HepG2 (cell line): Measurements from ENCODE around the gene ASB16. TPM values are rescaled to one million over a fixed set of nuclear protein-coding genes. Genes with fewer than 3 reads are reported as not detected.

Experiments used
- CHD4 ChIP-seq: fragments of 200-600 bp; sonication (generic); IDR thresholded peaks from 2 replicates; pipeline ENCODE4 v1.7.0; 2017; ENCODE audit warnings: mild to moderate bottlenecking, low read length, borderline replicate concordance
- ETV5 ChIP-seq: IDR thresholded peaks from 2 replicates; pipeline ENCODE4 v1.6.1; 2018; ENCODE audit warnings: missing biosample characterization, missing genetic modification reagents, inconsistent platforms, borderline replicate concordance
- FOXM1 ChIP-seq: sonication (generic); formaldehyde crosslinking; IDR thresholded peaks from 2 replicates; pipeline ENCODE4 v1.5.0; 2020; ENCODE audit warnings: missing genetic modification reagents
- KLF12 ChIP-seq: sonication (generic); formaldehyde crosslinking; IDR thresholded peaks from 2 replicates; pipeline ENCODE4 v1.4.0; 2020; ENCODE audit warnings: missing genetic modification reagents, borderline replicate concordance
- PAXIP1 ChIP-seq: sonication (generic); formaldehyde crosslinking; conservative IDR thresholded peaks from 2 replicates; pipeline ENCODE4 v1.4.0; 2020; ENCODE audit warnings: mild to moderate bottlenecking, missing genetic modification reagents, moderate library complexity
- SAFB2 ChIP-seq: sonication (generic); formaldehyde crosslinking; IDR thresholded peaks from 2 replicates; pipeline ENCODE4 v1.5.1; 2020; ENCODE audit warnings: missing genetic modification reagents, low read depth, mild to moderate bottlenecking, borderline replicate concordance
- SP4 ChIP-seq: sonication (generic); formaldehyde crosslinking; IDR thresholded peaks from 2 replicates; pipeline ENCODE4 v1.8.1; 2023; ENCODE audit warnings: mild to moderate bottlenecking, missing genetic modification reagents
- SRF ChIP-seq: IDR thresholded peaks from 2 replicates; pipeline ENCODE4 v1.6.1; 2011; ENCODE audit warnings: mild to moderate bottlenecking, low read depth, low read length, moderate library complexity
- ZHX1 ChIP-seq: sonication (generic); formaldehyde crosslinking; IDR thresholded peaks from 2 replicates; pipeline ENCODE4 v1.8.1; 2022; ENCODE audit warnings: low read depth, mild to moderate bottlenecking, missing genetic modification reagents
- ZNF503 ChIP-seq: sonication (generic); formaldehyde crosslinking; IDR thresholded peaks from 2 replicates; pipeline ENCODE4 v1.4.0; 2020; ENCODE audit warnings: missing genetic modification reagents
- ZNF687 ChIP-seq: sonication (generic); formaldehyde crosslinking; IDR thresholded peaks from 2 replicates; pipeline ENCODE4 v1.5.1; 2020; ENCODE audit warnings: mild to moderate bottlenecking, missing genetic modification reagents, moderate library complexity
- ZNF839 ChIP-seq: sonication (generic); formaldehyde crosslinking; IDR thresholded peaks from 2 replicates; pipeline ENCODE4 v1.4.0; 2020; ENCODE audit warnings: missing genetic modification reagents, mild to moderate bottlenecking, borderline replicate concordance
- polyA plus RNA-seq, 8 experiments: library from polyadenylated mRNA; depleted of rRNA in 3 of 8; stranded (reverse) in 7 of 8; unstranded in 1 of 8; fragments of >200 nt; fragmentation: Illumina TruSeq in 4 of 8; extraction: Trizol in 4 of 8; gene quantifications; 2 replicates each; pipeline versions ENCODE4 v1.2.1 to v1.2.3, GENCODE V29; 2011 to 2016; ENCODE audit warnings: low read depth in 4 of 8, missing spikeins in 1 of 8, mixed read lengths in 1 of 8; ENCODE audit not compliant: insufficient read depth in 1 of 8
- total RNA-seq, 5 experiments: library from RNA; depleted of rRNA; stranded (reverse); fragments of >200 nt; fragmentation: Illumina TruSeq; extraction: Trizol; gene quantifications; 2 replicates each; pipeline ENCODE4 v1.2.3, GENCODE V29; 2016; ENCODE audit warnings: low read depth in 1 of 5

ASB16 gene
- total and polyA plus RNA-seq, 2 of the 13 experiments (the other 11 are each of a cell fraction or from before 2014, with no cell fraction given): 0.07 TPM; not detected in 1

- TF ChIP-seq ETV5 (CRISPR knock-in tag): peak; percentile 77
- TF ChIP-seq CHD4: no peak
- TF ChIP-seq ZNF687 (CRISPR knock-in tag): peak; percentile 80
- 0 out of 2 replicates have a peak, but pooled peaks have one; percentile 29 for TF ChIP-seq ZNF503 (CRISPR knock-in tag)
- TF ChIP-seq PAXIP1 (CRISPR knock-in tag): peak; percentile 66
- TF ChIP-seq SP4 (CRISPR knock-in tag): peak; percentile 100
- TF ChIP-seq KLF12 (CRISPR knock-in tag): peak; percentile 86
- TF ChIP-seq FOXM1 (CRISPR knock-in tag): peak; percentile 82
- peak; percentile 96 for TF ChIP-seq ZHX1 (CRISPR knock-in tag)
- TF ChIP-seq SAFB2 (CRISPR knock-in tag): no peak
- peak; percentile 41; the same call in 1 of the 2 replicates for TF ChIP-seq SRF
- no peak for TF ChIP-seq ZNF839 (CRISPR knock-in tag)
These were observed 16.0 kb downstream of the ASB16 start, which contains the start of gene TMUB2 (continued) for GRCh38 chr17:44186307-44187130.
